Measurements from ENCODE around the gene CENPP.

The CENPP gene

GRCh38 chr9:92360083-92360482 lies 34.3 kb downstream of the CENPP start:
- Histone ChIP-seq H3K79me2 (ENCODE audit: insufficient read depth, low read length) (0 out of 2 replicates have a peak, but pooled peaks cover 10% of the 10 kb centered on the region), H3K4me2 (ENCODE audit: low read depth, low read length, poor library complexity, severe bottlenecking) (no peak overlapping the region), H3K9ac (ENCODE audit: low read length) (no peak overlapping the region), H3K27ac (ENCODE audit: low read depth, low read length) (no peak overlapping the region), H3K9me2 (replicated peaks; ENCODE audit: insufficient read depth, low read length) (no peaks in the 10 kb centered on the region), H3F3A (ENCODE audit: insufficient read depth) (peaks cover 3% of the 10 kb centered on the region; the same call in 1 of the 2 replicates), H3K36me3 (ENCODE audit: low read length) (no peaks in the 10 kb centered on the region; the same call in 1 of the 2 replicates), H2AFZ (ENCODE audit: low read depth, low read length, severe bottlenecking) (no peak overlapping the region), H3K4me3 (ENCODE audit: insufficient read depth, low read length, poor library complexity, severe bottlenecking) (no peak overlapping the region), H3K27me3 (ENCODE audit: low read length) (no peaks in the 10 kb centered on the region), H3K9me3 (ENCODE audit: insufficient read depth, low read length) (no peaks in the 10 kb centered on the region), H4K20me1 (ENCODE audit: low read depth, low read length) (no peaks in the 10 kb centered on the region)
- TF ChIP-seq CTCF (IDR thresholded peaks at IDR 0.05; ENCODE audit: insufficient read depth, low read length, poor library complexity, severe bottlenecking) = no peak
- no peak for TF ChIP-seq EZH2phosphoT487 (conservative IDR thresholded peaks at IDR 0.05; ENCODE audit: low read length)

- Histone ChIP-seq H3K4me3 (ENCODE audit: insufficient read depth, low read length, poor library complexity, severe bottlenecking) (no peak overlapping the region), H3K9me2 (replicated peaks; ENCODE audit: insufficient read depth, low read length) (no peaks in the 10 kb centered on the region), H3K27me3 (ENCODE audit: low read length) (no peaks in the 10 kb centered on the region), H3F3A (ENCODE audit: insufficient read depth) (no peaks in the 10 kb centered on the region), H3K27ac (ENCODE audit: low read depth, low read length) (no peak overlapping the region), H3K9ac (ENCODE audit: low read length) (no peak overlapping the region), H3K36me3 (ENCODE audit: low read length) (0 out of 2 replicates have a peak, but pooled peaks cover 8% of the 10 kb centered on the region), H3K79me2 (ENCODE audit: insufficient read depth, low read length) (peaks cover 29% of the 10 kb centered on the region; the same call in 1 of the 2 replicates), H3K9me3 (ENCODE audit: insufficient read depth, low read length) (no peaks in the 10 kb centered on the region), H3K4me2 (ENCODE audit: low read depth, low read length, poor library complexity, severe bottlenecking) (no peak overlapping the region), H4K20me1 (ENCODE audit: low read depth, low read length) (no peaks in the 10 kb centered on the region), H2AFZ (ENCODE audit: low read depth, low read length, severe bottlenecking) (no peak overlapping the region)
- no peak for TF ChIP-seq CTCF (IDR thresholded peaks at IDR 0.05; ENCODE audit: insufficient read depth, low read length, poor library complexity, severe bottlenecking)
- no peak for TF ChIP-seq EZH2phosphoT487 (conservative IDR thresholded peaks at IDR 0.05; ENCODE audit: low read length)
Measured at GRCh38 chr9:92369075-92369474, 43.3 kb downstream of the CENPP start.

GRCh38 chr9:92373167-92373566 lies 47.4 kb downstream of the CENPP start:
- H3F3A ChIP-seq (ENCODE audit: insufficient read depth) = no peaks in the 10 kb centered on the region
- H3K36me3 ChIP-seq (ENCODE audit: low read length) = peaks cover 10% of the 10 kb centered on the region; the same call in 1 of the 2 replicates
- H2AFZ ChIP-seq (ENCODE audit: low read depth, low read length, severe bottlenecking) = no peak overlapping the region
- no peak overlapping the region for H3K4me3 ChIP-seq (ENCODE audit: insufficient read depth, low read length, poor library complexity, severe bottlenecking)
- no peaks in the 10 kb centered on the region for H3K27me3 ChIP-seq (ENCODE audit: low read length)
- H3K9ac ChIP-seq (ENCODE audit: low read length) = no peak overlapping the region
- no peak for TF ChIP-seq CTCF (IDR thresholded peaks at IDR 0.05; ENCODE audit: insufficient read depth, low read length, poor library complexity, severe bottlenecking)
- TF ChIP-seq EZH2phosphoT487 (conservative IDR thresholded peaks at IDR 0.05; ENCODE audit: low read length) = no peak
- no peaks in the 10 kb centered on the region for H3K9me2 ChIP-seq (replicated peaks; ENCODE audit: insufficient read depth, low read length)
- peaks cover 43% of the 10 kb centered on the region for H3K79me2 ChIP-seq (ENCODE audit: insufficient read depth, low read length)
- no peak overlapping the region for H3K4me2 ChIP-seq (ENCODE audit: low read depth, low read length, poor library complexity, severe bottlenecking)
- no peaks in the 10 kb centered on the region for H4K20me1 ChIP-seq (ENCODE audit: low read depth, low read length)
- no peaks in the 10 kb centered on the region for H3K9me3 ChIP-seq (ENCODE audit: insufficient read depth, low read length)
- H3K27ac ChIP-seq (ENCODE audit: low read depth, low read length) = no peak overlapping the region
